Activated naive CD8-positive, alpha-beta T cell (primary cell): ENCODE results near the gene ZNF609.

Experiments used
- H3K27ac Mint-ChIP-seq: one replicate; pipeline ENCODE4 v1.8.0; 2021; ENCODE audit warnings: mixed read lengths
- H3K27me3 Mint-ChIP-seq: one replicate; pipeline ENCODE4 v1.8.0; 2021; ENCODE audit warnings: mixed read lengths
- H3K36me3 Mint-ChIP-seq: one replicate; pipeline ENCODE4 v1.8.0; 2021; ENCODE audit warnings: mixed read lengths
- H3K4me1 Mint-ChIP-seq: one replicate; pipeline ENCODE4 v1.8.0; 2021; ENCODE audit warnings: low read depth, mixed read lengths
- H3K4me3 Mint-ChIP-seq: one replicate; pipeline ENCODE4 v1.8.0; 2021; ENCODE audit warnings: mild to moderate bottlenecking, mixed read lengths
- H3K9me3 Mint-ChIP-seq: one replicate; pipeline ENCODE4 v1.8.0; 2021; ENCODE audit warnings: low read depth, mixed read lengths

Gene ZNF609

GRCh38 chr15:64460206-64460723 is at the start of gene ZNF609:
Gene ZNF609 (plus strand): TSS chr15:64460578. CDS start chr15:64499420, 38,842 bp downstream.
- H3K27ac Mint-ChIP-seq, result peak within 1 kb of the TSS; percentile 95
- H3K9me3 Mint-ChIP-seq, result no peaks in the 10 kb centered on the region
- H3K4me3 Mint-ChIP-seq, result peak within 1 kb of the TSS; percentile 95
- peaks cover 4% of the 10 kb centered on the region for H3K36me3 Mint-ChIP-seq
- H3K4me1 Mint-ChIP-seq, result peaks cover 87% of the 10 kb centered on the region
- H3K27me3 Mint-ChIP-seq, result no peaks in the 10 kb centered on the region

GRCh38 chr15:64412216-64412615 is 48.2 kb upstream of the ZNF609 start:
- H3K36me3 Mint-ChIP-seq, result peaks cover 18% of the 10 kb centered on the region
- H3K27ac Mint-ChIP-seq, result no peak overlapping the region

GRCh38 chr15:64422697-64423096 is 37.7 kb upstream of the ZNF609 start:
- Mint-ChIP-seq H3K4me1 (peaks cover 14% of the 10 kb centered on the region), H3K27ac (no peak overlapping the region)

More at GRCh38 chr15:64412216-64412615, 48.2 kb upstream of the ZNF609 start:
- Mint-ChIP-seq H3K9me3 (no peaks in the 10 kb centered on the region), H3K4me3 (no peak overlapping the region), H3K27me3 (no peaks in the 10 kb centered on the region), H3K4me1 (no peaks in the 10 kb centered on the region)

GRCh38 chr15:64423970-64424369 is 36.4 kb upstream of the ZNF609 start:
- no peak overlapping the region for H3K27ac Mint-ChIP-seq
- H3K4me1 Mint-ChIP-seq, result peaks cover 22% of the 10 kb centered on the region
- H3K9me3 Mint-ChIP-seq, result no peaks in the 10 kb centered on the region
- no peaks in the 10 kb centered on the region for H3K27me3 Mint-ChIP-seq
- peaks cover 3% of the 10 kb centered on the region for H3K36me3 Mint-ChIP-seq
- no peak overlapping the region for H3K4me3 Mint-ChIP-seq

More at GRCh38 chr15:64422697-64423096, 37.7 kb upstream of the ZNF609 start:
- Mint-ChIP-seq H3K9me3 (no peaks in the 10 kb centered on the region), H3K4me3 (no peak overlapping the region), H3K36me3 (peaks cover 6% of the 10 kb centered on the region), H3K27me3 (no peaks in the 10 kb centered on the region)

GRCh38 chr15:64425221-64425620 is 35.2 kb upstream of the ZNF609 start:
- Mint-ChIP-seq H3K36me3 (peaks cover 3% of the 10 kb centered on the region), H3K9me3 (no peaks in the 10 kb centered on the region), H3K4me1 (peaks cover 33% of the 10 kb centered on the region), H3K27ac (peak overlapping the region; percentile 64), H3K27me3 (no peaks in the 10 kb centered on the region), H3K4me3 (no peak overlapping the region)

GRCh38 chr15:64426845-64427465 is 33.4 kb upstream of the ZNF609 start:
- Mint-ChIP-seq H3K27ac (peak overlapping the region; percentile 78), H3K9me3 (no peaks in the 10 kb centered on the region), H3K4me1 (peaks cover 44% of the 10 kb centered on the region)

GRCh38 chr15:64429448-64429847 is 30.9 kb upstream of the ZNF609 start:
- Mint-ChIP-seq H3K4me3 (peak overlapping the region; percentile 77), H3K27me3 (no peaks in the 10 kb centered on the region), H3K36me3 (peaks cover 5% of the 10 kb centered on the region), H3K9me3 (no peaks in the 10 kb centered on the region), H3K4me1 (peaks cover 45% of the 10 kb centered on the region), H3K27ac (peak overlapping the region; percentile 92)

More at GRCh38 chr15:64426845-64427465, 33.4 kb upstream of the ZNF609 start:
- H3K36me3 Mint-ChIP-seq, result peaks cover 5% of the 10 kb centered on the region
- peak overlapping the region; percentile 17 for H3K4me3 Mint-ChIP-seq
- H3K27me3 Mint-ChIP-seq, result no peaks in the 10 kb centered on the region

- H3K27ac Mint-ChIP-seq, result peak overlapping the region; percentile 92
- peaks cover 5% of the 10 kb centered on the region for H3K36me3 Mint-ChIP-seq
- H3K4me1 Mint-ChIP-seq, result peaks cover 46% of the 10 kb centered on the region
- H3K4me3 Mint-ChIP-seq, result peak overlapping the region; percentile 77
- H3K9me3 Mint-ChIP-seq, result no peaks in the 10 kb centered on the region
- no peaks in the 10 kb centered on the region for H3K27me3 Mint-ChIP-seq
Observed at GRCh38 chr15:64430000-64430735, 30.2 kb upstream of the ZNF609 start.

- peak overlapping the region; percentile 78 for H3K27ac Mint-ChIP-seq
Observed at GRCh38 chr15:64437982-64438381, 22.4 kb upstream of the ZNF609 start.

GRCh38 chr15:64438653-64439447 is 21.5 kb upstream of the ZNF609 start:
- H3K36me3 Mint-ChIP-seq, result peaks cover 13% of the 10 kb centered on the region
- H3K27me3 Mint-ChIP-seq, result no peaks in the 10 kb centered on the region
- peak overlapping the region; percentile 51 for H3K4me3 Mint-ChIP-seq
- peak overlapping the region; percentile 78 for H3K27ac Mint-ChIP-seq
- H3K9me3 Mint-ChIP-seq, result no peaks in the 10 kb centered on the region
- peaks cover 54% of the 10 kb centered on the region for H3K4me1 Mint-ChIP-seq

More at GRCh38 chr15:64437982-64438381, 22.4 kb upstream of the ZNF609 start:
- H3K27me3 Mint-ChIP-seq, result no peaks in the 10 kb centered on the region
- H3K9me3 Mint-ChIP-seq, result no peaks in the 10 kb centered on the region
- peaks cover 45% of the 10 kb centered on the region for H3K4me1 Mint-ChIP-seq
- H3K36me3 Mint-ChIP-seq, result peaks cover 11% of the 10 kb centered on the region
- peak overlapping the region; percentile 24 for H3K4me3 Mint-ChIP-seq

GRCh38 chr15:64441852-64442251 is 18.5 kb upstream of the ZNF609 start:
- Mint-ChIP-seq H3K9me3 (no peaks in the 10 kb centered on the region), H3K36me3 (peaks cover 10% of the 10 kb centered on the region), H3K27me3 (no peaks in the 10 kb centered on the region), H3K4me1 (peaks cover 67% of the 10 kb centered on the region), H3K4me3 (peak overlapping the region; percentile 15), H3K27ac (peak overlapping the region; percentile 97)

- peak overlapping the region; percentile 97 for H3K27ac Mint-ChIP-seq
- peak overlapping the region; percentile 83 for H3K4me3 Mint-ChIP-seq
- H3K36me3 Mint-ChIP-seq, result peaks cover 15% of the 10 kb centered on the region
- no peaks in the 10 kb centered on the region for H3K9me3 Mint-ChIP-seq
- H3K4me1 Mint-ChIP-seq, result peaks cover 69% of the 10 kb centered on the region
- no peaks in the 10 kb centered on the region for H3K27me3 Mint-ChIP-seq
Observed at GRCh38 chr15:64443016-64443415, 17.4 kb upstream of the ZNF609 start.

GRCh38 chr15:64443747-64444621 is 16.4 kb upstream of the ZNF609 start:
- H3K27me3 Mint-ChIP-seq, result no peaks in the 10 kb centered on the region
- peak overlapping the region; percentile 83 for H3K4me3 Mint-ChIP-seq
- peaks cover 66% of the 10 kb centered on the region for H3K4me1 Mint-ChIP-seq
- peaks cover 16% of the 10 kb centered on the region for H3K36me3 Mint-ChIP-seq
- H3K9me3 Mint-ChIP-seq, result no peaks in the 10 kb centered on the region
- peak overlapping the region; percentile 97 for H3K27ac Mint-ChIP-seq

- H3K4me1 Mint-ChIP-seq, result peaks cover 65% of the 10 kb centered on the region
- peaks cover 16% of the 10 kb centered on the region for H3K36me3 Mint-ChIP-seq
- H3K4me3 Mint-ChIP-seq, result peak overlapping the region; percentile 83
- H3K27ac Mint-ChIP-seq, result peak overlapping the region; percentile 97
- no peaks in the 10 kb centered on the region for H3K27me3 Mint-ChIP-seq
- H3K9me3 Mint-ChIP-seq, result no peaks in the 10 kb centered on the region
Observed at GRCh38 chr15:64444836-64445235, 15.5 kb upstream of the ZNF609 start.
